Measurements from ENCODE around the gene SEMA3E. TPM values are rescaled to one million over a fixed set of nuclear protein-coding genes. Genes with fewer than 3 reads are reported as not detected.

SEMA3E gene
- total and polyA plus RNA-seq, 8 donors: 0.19 to 9.2 (median 0.93) TPM; not detected in 1

DNA sequence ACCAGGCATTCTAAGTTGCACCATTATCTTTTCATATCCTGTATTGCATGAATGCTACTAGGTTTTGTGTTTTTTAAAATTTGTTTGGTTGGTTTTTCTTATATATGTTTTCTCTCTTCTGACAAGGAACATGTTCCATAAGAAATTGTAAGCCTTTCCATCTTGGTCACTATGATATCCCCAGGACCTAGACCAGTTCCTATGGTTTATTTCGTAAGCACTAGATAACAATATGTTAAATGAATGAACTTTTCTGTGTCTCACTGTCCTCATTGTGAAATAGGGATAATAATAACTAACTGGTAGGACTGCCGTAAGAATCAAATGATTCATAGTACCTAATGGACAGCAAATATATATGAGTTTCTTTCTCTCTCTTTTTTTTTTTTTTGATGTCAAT, 146.3 kb downstream of the SEMA3E start:
- Histone ChIP-seq H3K9me3 (no peaks in the 10 kb centered on the region), H3K36me3 (no peaks in the 10 kb centered on the region), H3K27me3 (no peaks in the 10 kb centered on the region), H3K4me3 (no peak overlapping the region), H3K27ac (no peak overlapping the region), H3K4me1 (no peaks in the 10 kb centered on the region)
- TF ChIP-seq POLR2AphosphoS5 (IDR thresholded peaks at IDR 0.05): no peak
- no peak for TF ChIP-seq POLR2A (IDR thresholded peaks at IDR 0.05)
- TF ChIP-seq, protein P1, sequence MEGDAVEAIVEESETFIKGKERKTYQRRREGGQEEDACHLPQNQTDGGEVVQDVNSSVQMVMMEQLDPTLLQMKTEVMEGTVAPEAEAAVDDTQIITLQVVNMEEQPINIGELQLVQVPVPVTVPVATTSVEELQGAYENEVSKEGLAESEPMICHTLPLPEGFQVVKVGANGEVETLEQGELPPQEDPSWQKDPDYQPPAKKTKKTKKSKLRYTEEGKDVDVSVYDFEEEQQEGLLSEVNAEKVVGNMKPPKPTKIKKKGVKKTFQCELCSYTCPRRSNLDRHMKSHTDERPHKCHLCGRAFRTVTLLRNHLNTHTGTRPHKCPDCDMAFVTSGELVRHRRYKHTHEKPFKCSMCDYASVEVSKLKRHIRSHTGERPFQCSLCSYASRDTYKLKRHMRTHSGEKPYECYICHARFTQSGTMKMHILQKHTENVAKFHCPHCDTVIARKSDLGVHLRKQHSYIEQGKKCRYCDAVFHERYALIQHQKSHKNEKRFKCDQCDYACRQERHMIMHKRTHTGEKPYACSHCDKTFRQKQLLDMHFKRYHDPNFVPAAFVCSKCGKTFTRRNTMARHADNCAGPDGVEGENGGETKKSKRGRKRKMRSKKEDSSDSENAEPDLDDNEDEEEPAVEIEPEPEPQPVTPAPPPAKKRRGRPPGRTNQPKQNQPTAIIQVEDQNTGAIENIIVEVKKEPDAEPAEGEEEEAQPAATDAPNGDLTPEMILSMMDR (IDR thresholded peaks at IDR 0.05): no peak
- TF ChIP-seq EP300 (IDR thresholded peaks at IDR 0.05): no peak
- 84 to 98% (median 91%) methylated on average over 2 of the region's 2 CpGs for WGBS, 5 donors
- intact Hi-C loops (cut with DNase I; ENCODE audit: low total_unique reads): no loop called here
- DNase-seq: no peak

DNA sequence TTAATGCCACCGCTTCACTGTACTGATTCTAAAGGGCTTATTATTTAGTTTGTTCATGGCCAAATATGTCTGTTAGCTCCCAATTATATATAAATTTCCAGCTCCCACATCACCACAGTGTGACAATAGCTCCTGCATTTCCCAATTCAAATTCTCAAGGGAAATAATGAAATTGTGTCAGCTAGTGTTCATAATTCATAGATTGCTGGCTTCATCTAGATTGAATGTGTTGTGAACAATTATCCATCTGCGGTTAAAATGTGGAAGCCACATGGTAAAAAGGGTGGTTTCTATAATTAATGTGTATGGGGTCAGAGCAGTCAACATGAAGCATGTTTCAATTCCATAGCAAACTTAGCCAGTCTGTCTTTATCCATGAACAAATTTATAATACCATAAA, 154.3 kb downstream of the SEMA3E start:
- Histone ChIP-seq H3K36me3 (no peaks in the 10 kb centered on the region), H3K27ac (no peak overlapping the region), H3K27me3 (no peaks in the 10 kb centered on the region), H3K4me3 (no peak overlapping the region), H3K9me3 (no peaks in the 10 kb centered on the region), H3K4me1 (no peaks in the 10 kb centered on the region)
- no peak for DNase-seq
- no peak for TF ChIP-seq POLR2AphosphoS5 (IDR thresholded peaks at IDR 0.05)
- TF ChIP-seq POLR2A (IDR thresholded peaks at IDR 0.05): no peak
- TF ChIP-seq, protein P1 (IDR thresholded peaks at IDR 0.05): no peak
- no peak for TF ChIP-seq EP300 (IDR thresholded peaks at IDR 0.05)
- 94 to 99% (median 96%) methylated on average over 2 of the region's 2 CpGs for WGBS, 5 donors
- intact Hi-C loops (cut with DNase I; ENCODE audit: low total_unique reads): no loop called here

DNA sequence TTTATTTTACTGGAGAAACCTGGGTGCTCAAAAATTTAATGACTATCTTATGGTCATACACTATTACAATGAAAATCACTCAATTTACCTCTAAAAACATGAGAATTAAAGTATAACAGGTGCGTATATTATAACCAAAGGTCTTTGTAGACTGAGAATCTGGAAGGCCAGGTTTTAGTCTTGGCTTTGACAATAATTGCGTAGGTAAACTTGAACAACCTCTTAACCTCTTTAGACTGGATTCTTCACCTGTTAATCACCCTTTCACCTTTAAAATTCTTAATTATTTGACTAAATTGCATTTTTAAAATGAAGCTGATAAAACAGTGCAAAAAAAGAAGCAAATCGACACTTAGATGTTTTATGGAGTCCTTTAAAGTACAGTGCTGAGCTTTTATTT, 156.1 kb downstream of the SEMA3E start:
- WGBS, 5 donors: 75 to 81% (median 79%) methylated on average over 3 of the region's 3 CpGs
- DNase-seq: no peak
- no peaks in the 10 kb centered on the region for H3K27me3 ChIP-seq
- no peaks in the 10 kb centered on the region for H3K4me1 ChIP-seq
- H3K4me3 ChIP-seq: no peak overlapping the region
- intact Hi-C loops (cut with DNase I; ENCODE audit: low total_unique reads): no loop called here
- no peaks in the 10 kb centered on the region for H3K9me3 ChIP-seq
- H3K36me3 ChIP-seq: no peaks in the 10 kb centered on the region
- H3K27ac ChIP-seq: no peak overlapping the region
- TF ChIP-seq, protein P1 (IDR thresholded peaks at IDR 0.05): no peak
- no peak for TF ChIP-seq POLR2A (IDR thresholded peaks at IDR 0.05)
- no peak for TF ChIP-seq EP300 (IDR thresholded peaks at IDR 0.05)
- no peak for TF ChIP-seq POLR2AphosphoS5 (IDR thresholded peaks at IDR 0.05)

DNA sequence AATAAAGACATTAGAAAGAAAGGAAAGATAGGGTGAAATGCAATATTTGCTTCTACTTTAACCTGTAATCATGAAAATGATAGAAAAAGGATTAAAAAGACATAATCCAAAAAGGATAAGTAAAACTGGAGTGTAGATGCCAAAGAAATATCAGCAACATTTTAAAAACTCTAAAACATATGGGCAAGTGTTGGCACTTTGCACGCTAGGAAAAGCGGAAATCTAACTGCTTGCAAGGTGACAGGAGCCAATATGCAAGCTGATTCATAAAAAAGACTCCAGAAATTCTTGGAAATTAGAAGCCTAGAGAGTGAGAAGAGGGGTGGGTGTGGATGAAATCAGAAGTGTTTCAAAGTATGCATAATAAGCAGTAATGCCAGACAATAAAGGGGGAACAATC, 161.1 kb downstream of the SEMA3E start:
- H3K27ac ChIP-seq: no peak overlapping the region
- no peak for DNase-seq
- no peak for TF ChIP-seq POLR2A (IDR thresholded peaks at IDR 0.05)
- TF ChIP-seq POLR2AphosphoS5 (IDR thresholded peaks at IDR 0.05): no peak
- TF ChIP-seq, protein P1 (IDR thresholded peaks at IDR 0.05): no peak
- no peak for TF ChIP-seq EP300 (IDR thresholded peaks at IDR 0.05)
- H3K27me3 ChIP-seq: no peaks in the 10 kb centered on the region
- no peaks in the 10 kb centered on the region for H3K36me3 ChIP-seq
- H3K4me3 ChIP-seq: no peak overlapping the region
- intact Hi-C loops (cut with DNase I; ENCODE audit: low total_unique reads): no loop called here
- WGBS, 5 donors: 89 to 97% (median 93%) methylated on average over 2 of the region's 2 CpGs
- H3K4me1 ChIP-seq: no peaks in the 10 kb centered on the region
- no peaks in the 10 kb centered on the region for H3K9me3 ChIP-seq
